Activated T-cell treated with anti-CD3 and anti-CD28 coated beads, Interleukin-2, amount 50 U/mL, for 1 hour (primary cell): ENCODE results near the gene NFIA.

Experiments used
- DNase-seq: peaks from one replicate; pipeline ENCODE4 v3.0.0-alpha.2; 2020

Gene NFIA

DNA sequence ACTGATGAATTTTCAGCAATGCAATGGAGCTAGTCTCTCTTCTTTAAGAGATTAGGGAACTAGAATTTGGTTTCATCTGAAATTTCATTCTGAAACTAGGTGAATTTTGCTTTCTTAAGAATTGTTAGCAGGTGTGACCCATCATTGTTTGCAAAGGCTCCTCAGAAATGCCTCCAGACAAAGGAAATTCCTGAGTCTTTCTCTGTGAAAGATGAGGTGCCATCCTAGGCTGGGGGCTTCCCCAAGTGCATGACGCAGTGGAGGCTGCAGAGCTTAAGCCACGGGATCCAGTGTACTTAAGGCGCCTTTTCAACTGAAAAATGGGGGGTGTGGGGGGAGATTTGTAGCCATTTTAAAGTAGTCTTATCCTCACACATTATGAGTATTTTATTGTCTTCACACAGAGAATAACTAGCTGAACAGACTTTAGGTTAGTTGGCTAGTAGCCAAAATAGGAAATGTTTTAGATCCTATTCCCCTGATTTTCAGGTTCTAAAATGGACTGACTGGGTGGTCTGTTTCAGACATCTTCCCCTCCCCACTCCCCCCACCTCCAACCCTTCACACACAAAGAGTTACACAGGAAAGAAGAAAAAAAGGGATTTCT lies 202.0 kb downstream of the NFIA start:
- no peak for DNase-seq

GRCh38 chr1:61284936-61285335 lies 202.6 kb downstream of the NFIA start:
- DNase-seq: no peak

DNA sequence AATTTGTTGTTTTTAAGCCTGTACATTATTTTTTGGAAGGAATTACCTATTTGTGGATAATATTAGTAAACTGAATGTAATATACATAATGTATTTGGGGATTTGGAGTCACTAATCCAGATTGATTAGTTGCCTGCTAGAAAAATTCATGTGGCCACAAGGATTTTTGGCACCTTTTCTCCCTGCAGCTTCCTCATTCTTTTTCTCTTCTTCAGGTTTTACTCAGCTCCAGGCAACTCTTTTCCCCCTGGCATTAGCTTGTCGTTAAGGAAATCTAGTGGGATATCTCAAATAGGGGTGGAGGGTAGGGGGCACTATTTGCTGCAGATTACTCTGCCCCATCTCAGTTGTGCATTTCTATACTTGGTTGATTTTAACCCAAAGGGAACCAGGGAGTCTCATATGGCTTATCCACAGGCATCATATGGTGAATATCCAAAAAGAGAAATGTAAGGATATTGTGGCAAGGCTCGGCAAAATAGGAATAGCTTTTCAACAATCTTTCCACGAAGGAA lies 203.1 kb downstream of the NFIA start:
- no peak for DNase-seq

DNA sequence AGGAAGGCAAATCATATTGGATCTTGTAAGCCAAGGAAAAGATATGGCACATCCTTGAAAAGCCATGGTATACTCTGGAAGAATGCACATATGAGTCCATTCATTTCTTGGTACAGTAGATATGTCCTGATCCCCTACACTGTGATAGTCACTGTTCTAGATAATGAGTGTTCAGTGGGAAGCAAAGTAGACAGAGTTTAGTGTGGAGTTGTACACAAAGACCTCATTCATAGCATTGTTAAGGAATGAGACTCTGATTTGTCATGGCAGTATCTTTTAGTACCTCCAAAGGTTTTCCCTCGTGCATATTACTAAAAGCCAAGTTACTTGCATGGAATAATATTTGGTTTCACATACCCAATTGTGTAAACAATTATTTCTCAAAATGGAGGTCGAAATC lies 204.7 kb downstream of the NFIA start:
- DNase-seq: no peak

- no peak for DNase-seq
These were observed 205.4 kb downstream of the NFIA start for GRCh38 chr1:61287734-61288133.

GRCh38 chr1:61289232-61290098 lies 207.1 kb downstream of the NFIA start:
- DNase-seq: no peak

DNA sequence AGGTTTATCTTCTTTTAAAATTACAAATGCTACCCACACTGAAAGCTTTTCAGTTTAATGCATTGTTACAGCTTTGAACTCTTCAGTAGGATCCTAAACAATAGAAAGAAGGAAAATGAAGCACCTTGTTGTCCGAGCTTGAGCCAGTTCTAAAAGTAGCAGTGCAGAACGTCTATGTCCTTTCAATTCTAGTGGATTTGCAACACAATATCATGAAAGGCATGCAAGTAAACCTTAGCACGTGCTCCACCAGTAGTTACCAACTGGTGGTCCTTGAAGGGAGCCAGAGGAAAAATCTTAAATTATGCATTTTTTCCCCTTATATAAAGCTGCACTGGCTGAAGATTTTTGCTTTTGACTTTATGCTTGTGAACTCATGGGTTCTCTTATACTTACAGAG lies 208.2 kb downstream of the NFIA start:
- DNase-seq: no peak

DNA sequence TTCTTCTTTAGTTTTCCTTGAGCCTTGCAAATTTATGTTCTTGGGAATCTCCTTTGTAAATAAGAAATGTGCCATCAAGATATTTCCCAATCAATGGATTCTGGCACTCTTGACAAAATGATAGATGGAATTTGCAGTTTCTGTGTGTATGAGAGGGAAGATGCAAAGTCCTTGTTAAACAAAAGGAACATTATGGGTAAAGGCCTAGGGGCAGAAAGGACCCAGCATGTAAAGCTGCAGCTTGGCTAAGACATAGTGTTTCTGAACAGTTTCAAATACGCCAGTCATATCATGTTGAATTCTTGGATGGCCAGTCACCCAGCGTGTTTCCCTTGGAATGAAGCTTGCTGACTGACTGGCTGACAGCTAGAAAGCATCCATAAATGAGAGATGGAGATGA lies 210.8 kb downstream of the NFIA start:
- DNase-seq: no peak

DNA sequence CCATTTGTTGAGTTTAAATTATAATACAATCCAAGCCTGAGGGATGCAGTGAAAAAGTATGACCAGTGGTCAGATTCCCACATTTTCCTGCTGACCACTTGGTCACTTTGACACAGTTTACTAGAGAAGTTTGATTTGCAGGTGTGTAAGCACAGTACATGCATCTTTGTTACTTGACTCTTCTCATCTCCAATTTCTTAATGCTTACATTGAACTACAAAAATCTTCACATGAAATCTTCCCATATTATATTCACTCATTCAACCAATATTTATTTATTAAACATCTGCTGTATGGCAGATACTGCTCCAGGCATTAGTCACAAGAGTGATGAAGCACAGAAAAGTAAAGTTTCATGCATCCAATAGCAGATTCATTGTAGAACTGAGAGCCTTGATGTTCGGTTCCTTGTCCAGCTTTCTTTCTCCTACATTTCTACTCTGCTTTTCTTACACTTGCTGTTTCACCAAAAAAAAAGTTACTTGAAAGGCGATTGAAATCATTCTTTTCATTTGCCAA lies 211.7 kb downstream of the NFIA start:
- DNase-seq: no peak

GRCh38 chr1:61294930-61295329 lies 212.6 kb downstream of the NFIA start:
- no peak for DNase-seq

DNA sequence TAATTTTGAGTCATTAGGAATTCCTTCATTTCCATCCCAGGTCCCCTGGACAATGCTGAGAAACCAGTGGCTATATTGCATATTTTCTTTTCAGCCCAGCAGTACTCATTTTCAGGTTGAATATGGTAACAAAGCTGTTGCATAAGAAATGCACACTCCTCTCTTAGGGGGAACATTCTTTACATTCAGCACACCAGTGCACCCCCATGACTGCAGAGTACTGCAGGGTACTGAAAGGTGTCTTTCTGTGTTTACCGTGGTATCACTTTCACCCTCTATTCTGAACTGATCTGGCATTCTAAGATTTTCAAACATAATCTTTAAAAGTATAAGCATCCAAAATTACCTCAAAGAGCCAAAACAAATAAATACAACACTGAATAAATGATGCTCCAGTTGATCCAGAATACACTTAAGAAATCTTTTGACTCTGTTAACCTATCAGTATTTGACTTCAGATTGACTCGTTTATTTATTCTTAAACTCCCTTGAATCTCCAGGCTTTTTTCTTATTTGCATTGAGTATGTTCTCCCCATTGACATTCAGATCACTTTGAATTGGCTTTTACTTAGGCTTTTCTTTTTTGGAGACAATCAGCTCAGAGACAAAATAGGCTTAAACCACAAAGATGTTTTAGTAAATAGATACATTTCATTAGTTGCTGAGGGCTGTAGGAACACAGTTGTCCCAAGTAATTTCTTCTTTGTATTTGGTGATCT lies 213.6 kb downstream of the NFIA start:
- DNase-seq: no peak

DNA sequence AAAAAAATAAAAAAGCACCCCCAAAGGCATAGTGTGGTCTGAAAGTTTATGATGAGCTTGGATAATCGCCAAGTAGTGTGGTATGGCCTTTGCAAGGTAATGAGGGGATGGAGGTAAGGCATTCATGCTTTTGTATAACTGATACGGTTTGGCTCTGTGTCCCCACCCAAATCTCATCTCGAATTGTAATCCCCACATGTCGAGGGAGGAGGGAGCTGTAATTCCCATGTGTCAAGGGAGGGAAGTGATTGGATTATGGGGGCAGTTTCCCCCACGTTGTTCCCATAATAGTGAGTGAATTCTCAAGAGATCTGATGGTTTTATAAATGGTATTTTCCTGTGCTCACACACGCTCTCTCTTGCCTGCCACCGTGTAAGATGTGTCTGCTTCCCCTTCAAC lies 215.5 kb downstream of the NFIA start:
- no peak for DNase-seq

- no peak for DNase-seq
These were observed 217.1 kb downstream of the NFIA start for GRCh38 chr1:61299463-61299862.

DNA sequence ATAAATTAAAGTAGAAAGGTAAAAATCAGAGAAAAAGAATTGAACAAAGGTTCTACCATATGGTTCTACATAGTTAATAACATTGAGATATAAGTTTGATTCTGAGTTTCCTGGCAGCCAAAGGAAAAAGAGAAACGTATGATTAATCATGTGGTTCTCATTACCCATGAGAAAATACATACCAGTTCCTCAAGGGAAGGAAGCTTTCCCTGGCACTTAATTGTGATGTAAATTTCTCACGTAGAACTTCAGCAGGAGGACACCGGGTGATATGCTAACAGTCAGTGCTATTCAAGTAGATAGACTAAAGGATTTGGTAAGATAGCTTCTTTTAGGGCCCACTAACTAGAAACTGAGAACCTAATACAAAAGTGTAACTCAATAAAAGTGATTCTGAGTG lies 218.5 kb downstream of the NFIA start:
- DNase-seq: no peak

- no peak for DNase-seq
These were observed 219.7 kb downstream of the NFIA start for GRCh38 chr1:61301824-61302657.

GRCh38 chr1:61307422-61308142 lies 225.2 kb downstream of the NFIA start:
- DNase-seq: no peak

DNA sequence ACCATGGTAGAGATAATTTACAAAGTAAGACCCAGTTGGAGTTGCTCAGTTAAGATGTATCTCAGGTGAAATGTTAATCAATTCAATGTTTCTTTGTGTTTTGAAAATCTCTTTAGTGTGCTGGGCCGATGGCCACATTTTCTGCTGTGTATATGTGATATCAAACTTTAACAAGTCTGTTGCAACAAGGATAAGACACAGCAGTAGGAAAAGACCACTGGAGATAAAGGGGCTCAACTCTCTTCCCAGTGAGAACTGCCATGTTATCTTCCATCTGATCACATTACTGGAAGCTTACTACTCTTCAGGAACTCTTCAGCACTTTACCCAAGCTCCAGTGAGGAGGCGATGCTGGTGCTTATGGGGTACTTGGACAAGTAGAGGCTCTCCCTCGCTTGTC lies 227.7 kb downstream of the NFIA start:
- no peak for DNase-seq

- no peak for DNase-seq
These were observed 228.2 kb downstream of the NFIA start for GRCh38 chr1:61310538-61310937.

DNA sequence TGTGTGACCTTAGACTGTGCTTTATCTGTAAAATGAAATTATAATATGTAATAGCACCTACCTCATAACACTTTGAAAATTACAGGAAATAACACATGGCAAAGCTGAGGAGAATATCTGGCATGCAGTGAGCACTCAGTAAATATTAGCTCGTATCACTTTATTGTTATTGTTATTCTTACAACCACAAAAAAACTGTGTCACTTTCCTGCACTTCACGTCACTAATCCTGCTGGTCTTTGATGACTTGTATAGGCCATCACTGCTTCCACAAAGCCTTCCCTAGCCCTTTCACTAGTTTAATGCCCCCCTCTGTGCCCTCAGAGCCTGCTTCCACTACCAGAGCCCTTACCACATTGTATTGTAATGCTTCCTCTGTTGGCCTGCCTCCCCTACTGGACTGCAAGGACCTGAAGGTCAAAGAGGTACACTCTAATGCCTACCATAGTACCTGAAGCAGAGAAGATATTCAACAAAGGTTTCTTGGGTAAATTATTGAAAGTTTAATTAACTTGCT lies 231.6 kb downstream of the NFIA start:
- DNase-seq: no peak

- no peak for DNase-seq
These were observed 232.7 kb downstream of the NFIA start for GRCh38 chr1:61315011-61315410.

DNA sequence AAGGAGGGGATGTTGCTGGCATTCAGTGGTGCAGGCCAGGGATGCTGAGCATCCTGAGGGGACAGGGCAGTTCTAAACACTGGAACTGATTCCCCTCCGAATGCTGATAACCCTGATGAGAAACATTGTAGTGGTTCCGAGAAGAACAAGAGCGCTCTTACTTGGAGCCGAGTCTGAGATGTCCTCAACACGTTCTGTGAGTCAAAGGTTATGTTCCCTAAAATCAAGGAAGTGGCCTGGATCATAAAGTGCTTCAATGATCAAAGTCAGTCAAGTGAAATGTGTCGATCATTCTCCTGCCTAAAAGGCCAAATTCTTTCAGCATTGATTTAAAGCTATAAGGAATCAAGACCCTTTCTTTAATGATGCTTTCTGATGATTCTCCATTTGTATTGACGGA lies 234.1 kb downstream of the NFIA start:
- DNase-seq: no peak
